ENCODE measurements around the gene P2RY1.
"Not testable (repeated sequence)": the region's sequence is repeated elsewhere in the genome, so short reads cannot be mapped to it uniquely, and the experiment has no call there.

The P2RY1 gene

DNA sequence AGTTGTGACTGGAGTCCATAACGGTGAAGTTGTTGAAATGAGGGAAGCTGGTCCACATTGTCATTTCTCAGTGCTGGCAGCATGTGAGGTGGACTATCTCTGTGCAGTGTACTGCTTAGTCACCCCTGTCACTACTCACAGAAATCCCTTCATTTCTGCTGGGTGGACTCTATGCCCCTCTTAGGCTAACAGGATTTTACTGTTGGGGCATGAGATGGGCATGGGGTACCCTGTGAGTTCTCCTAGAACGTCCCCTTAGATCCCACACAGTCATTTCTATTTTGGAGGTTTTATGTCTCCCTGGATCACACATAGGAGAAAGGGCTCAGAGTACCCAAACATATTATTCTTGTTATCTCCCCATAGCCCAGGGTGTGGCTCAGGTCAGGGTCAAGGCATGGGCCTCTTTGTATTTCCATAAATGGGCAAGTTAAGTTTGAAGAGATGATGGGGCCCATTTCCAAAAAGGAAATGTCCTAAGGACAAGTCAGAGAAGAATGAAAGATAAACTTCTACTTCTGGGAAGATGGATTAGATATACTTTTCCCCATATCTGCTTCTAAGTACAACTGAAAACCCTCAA is 15.2 kb downstream of the P2RY1 start:
- H3K4me1 ChIP-seq: no peaks in the 10 kb centered on the region
- H3K27me3 ChIP-seq: no peaks in the 10 kb centered on the region
- no peak for TF ChIP-seq Cebpa-rat (IDR thresholded peaks at IDR 0.05)
- H3K9ac ChIP-seq: no peak overlapping the region
- H4K20me1 ChIP-seq: no peaks in the 10 kb centered on the region
- H3K4me3 ChIP-seq: no peak overlapping the region
- no peaks in the 10 kb centered on the region for H3K36me3 ChIP-seq
- H3K9me3 ChIP-seq (replicated peaks in 1 of 11): peaks cover 20 to 33% (median 27%) of the 10 kb centered on the region in 11 experiments
- no peak overlapping the region for H3K27ac ChIP-seq
- no peak overlapping the region for H3K4me2 ChIP-seq

DNA sequence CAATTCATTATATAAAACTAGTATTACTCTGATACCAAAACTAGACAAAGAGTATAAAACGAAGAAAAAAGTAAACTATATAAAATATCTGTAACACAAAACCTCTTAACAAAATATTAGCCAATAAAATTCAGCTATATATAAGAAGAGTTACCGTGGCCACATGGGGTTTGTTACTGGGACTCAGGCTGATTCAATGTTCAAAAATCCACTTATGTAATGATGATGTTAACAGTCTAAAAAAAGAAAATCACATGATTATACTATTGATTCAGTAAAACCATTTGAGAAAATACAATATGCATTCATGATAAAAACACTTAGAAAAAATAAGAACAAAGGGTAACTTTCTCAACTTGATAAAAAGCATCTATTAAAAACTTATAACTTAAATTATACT is 18.3 kb downstream of the P2RY1 start:
- Histone ChIP-seq H3K4me3 (no peak overlapping the region), H3K4me2 (no peak overlapping the region), H3K9ac (no peak overlapping the region), H3K4me1 (peaks cover 0 to 14% (median 0%) of the 10 kb centered on the region in 10 experiments; a peak in 6 of 20 replicates), H3K9me3 (replicated peaks in 1 of 11) (peaks cover 0 to 5% (median 1%) of the 10 kb centered on the region in 11 experiments; a peak in 8 of 22 replicates), H3K36me3 (no peaks in the 10 kb centered on the region), H4K20me1 (no peaks in the 10 kb centered on the region), H3K27me3 (no peaks in the 10 kb centered on the region), H3K27ac (no peak overlapping the region)
- no peak for TF ChIP-seq Cebpa-rat (IDR thresholded peaks at IDR 0.05)

DNA sequence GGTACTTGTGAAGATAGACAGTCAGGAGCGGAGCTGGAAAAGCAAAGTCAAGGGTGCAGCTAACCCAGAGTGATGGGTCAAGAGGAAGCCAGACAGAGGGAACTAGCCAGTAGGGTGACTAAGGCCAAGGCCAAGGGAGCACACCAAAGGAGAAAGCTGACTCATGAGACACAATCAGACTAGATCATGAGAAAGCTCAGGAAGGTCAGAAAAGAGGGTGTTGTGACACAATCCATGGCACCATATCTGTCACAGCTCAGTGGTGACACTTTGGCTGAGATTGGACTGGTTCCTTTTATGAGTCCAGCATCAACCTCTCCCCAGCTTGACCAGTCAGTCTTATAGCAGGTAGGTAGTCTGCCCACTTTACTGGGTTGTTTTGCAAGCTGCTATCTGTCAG is 22.2 kb downstream of the P2RY1 start:
- H3K9me3 ChIP-seq (replicated peaks in 1 of 11): no peaks in the 10 kb centered on the region
- H4K20me1 ChIP-seq: no peaks in the 10 kb centered on the region
- TF ChIP-seq Cebpa-rat (IDR thresholded peaks at IDR 0.05): no peak
- H3K9ac ChIP-seq: no peak overlapping the region
- no peak overlapping the region for H3K4me3 ChIP-seq
- H3K27me3 ChIP-seq: no peaks in the 10 kb centered on the region
- H3K4me2 ChIP-seq: peak overlapping the region in 3 of 11 experiments; percentile 10 to 43 (median 27); a peak in 4 of 22 replicates
- peaks cover 0 to 20% (median 0%) of the 10 kb centered on the region in 10 experiments; a peak in 6 of 20 replicates for H3K4me1 ChIP-seq
- no peaks in the 10 kb centered on the region for H3K36me3 ChIP-seq
- H3K27ac ChIP-seq: no peak overlapping the region

DNA sequence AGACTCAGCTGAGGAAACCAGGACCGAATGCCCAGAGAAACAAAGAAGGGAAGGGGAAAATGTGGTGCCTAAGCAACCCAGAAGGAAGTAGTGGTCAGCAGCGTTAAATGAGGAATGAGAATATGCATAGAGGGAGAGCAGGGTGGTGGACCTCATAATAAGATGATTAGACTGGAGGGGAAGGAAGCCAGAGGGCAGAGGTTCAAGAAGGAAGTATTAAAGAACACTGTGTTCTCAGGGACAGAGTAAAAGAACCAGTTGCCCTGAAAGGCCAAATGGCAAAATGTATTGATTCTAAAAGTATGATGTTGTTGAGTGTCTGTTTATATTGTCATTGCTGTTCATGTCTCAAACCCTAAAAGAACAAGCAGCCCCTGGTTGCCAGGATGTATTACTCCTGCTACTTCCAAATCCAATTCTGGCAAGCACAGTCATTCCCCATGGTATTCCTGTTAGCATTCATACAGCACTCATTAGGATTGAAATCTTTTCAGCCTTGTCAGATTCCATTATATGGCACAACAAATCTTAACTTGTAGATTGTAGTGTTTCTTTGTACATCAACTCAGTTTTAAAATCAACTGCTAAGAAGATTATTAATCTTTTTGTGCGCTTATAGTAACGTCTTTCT is 23.4 kb downstream of the P2RY1 start:
- Histone ChIP-seq H3K4me2 (peak overlapping the region in 2 of 11 experiments; percentile 28 to 45; a peak in 2 of 22 replicates), H3K27ac (no peak overlapping the region), H3K9me3 (replicated peaks in 1 of 11) (no peaks in the 10 kb centered on the region), H3K36me3 (no peaks in the 10 kb centered on the region), H3K27me3 (no peaks in the 10 kb centered on the region), H3K4me3 (no peak overlapping the region), H3K4me1 (peaks cover 0 to 20% (median 0%) of the 10 kb centered on the region in 10 experiments; a peak in 6 of 20 replicates), H4K20me1 (no peaks in the 10 kb centered on the region), H3K9ac (no peak overlapping the region)
- no peak for TF ChIP-seq Cebpa-rat (IDR thresholded peaks at IDR 0.05)

DNA sequence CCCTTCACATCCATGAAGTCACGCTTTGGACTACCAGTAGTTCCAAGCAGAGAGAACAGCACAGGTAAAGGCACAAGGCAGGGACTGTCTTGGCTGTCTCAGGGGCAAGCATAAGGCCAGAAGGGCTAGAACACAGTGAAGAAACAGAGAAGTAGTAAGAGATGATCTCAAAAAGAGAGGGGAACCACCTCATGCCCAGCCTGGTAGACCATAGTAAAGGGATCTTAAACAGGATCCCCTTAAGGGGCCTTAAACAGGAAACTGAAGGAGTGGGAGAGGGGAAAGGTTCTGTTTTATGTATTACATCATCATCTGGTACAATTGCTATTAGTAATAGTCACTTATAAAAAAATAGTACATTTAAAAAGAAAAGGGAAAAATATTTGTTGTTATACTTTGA is 25.8 kb downstream of the P2RY1 start:
- no peak overlapping the region for H3K9ac ChIP-seq
- H3K4me2 ChIP-seq: no peak overlapping the region
- no peaks in the 10 kb centered on the region for H4K20me1 ChIP-seq
- no peaks in the 10 kb centered on the region for H3K36me3 ChIP-seq
- H3K27me3 ChIP-seq: no peaks in the 10 kb centered on the region
- TF ChIP-seq Cebpa-rat (IDR thresholded peaks at IDR 0.05): no peak
- peaks cover 0 to 20% (median 0%) of the 10 kb centered on the region in 10 experiments; a peak in 6 of 20 replicates for H3K4me1 ChIP-seq
- H3K9me3 ChIP-seq (replicated peaks in 1 of 11): no peaks in the 10 kb centered on the region
- no peak overlapping the region for H3K4me3 ChIP-seq
- no peak overlapping the region for H3K27ac ChIP-seq

DNA sequence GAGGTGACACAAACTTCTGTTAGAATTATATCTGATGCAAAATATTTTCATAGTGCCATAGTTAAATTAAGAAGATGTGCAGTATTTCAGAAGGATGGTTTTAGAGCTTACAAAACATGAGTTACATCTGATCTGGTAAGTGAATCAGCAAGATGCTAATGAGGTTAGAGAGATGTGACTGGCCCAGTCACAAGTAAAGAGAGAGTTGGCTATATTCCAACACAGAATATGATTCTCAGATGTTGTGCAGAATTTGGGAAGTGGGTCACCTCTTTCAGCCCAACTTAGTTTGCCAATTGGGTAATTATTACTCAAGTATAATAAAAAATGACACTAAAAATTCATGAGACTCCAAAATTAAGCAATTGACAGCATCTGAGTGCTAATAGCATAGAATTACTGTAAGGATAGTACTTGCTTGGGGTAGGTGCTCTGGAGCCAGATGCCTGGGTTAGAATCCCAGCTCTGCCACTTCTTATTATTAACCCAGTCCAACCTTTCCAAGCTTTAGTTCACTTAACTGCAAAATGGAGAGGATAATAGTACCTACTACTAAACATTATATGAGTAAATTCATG is 30.8 kb downstream of the P2RY1 start:
- H3K27me3 ChIP-seq: no peaks in the 10 kb centered on the region
- H3K9ac ChIP-seq: no peak overlapping the region
- no peaks in the 10 kb centered on the region for H4K20me1 ChIP-seq
- no peak overlapping the region for H3K4me2 ChIP-seq
- H3K4me1 ChIP-seq: peaks cover 0 to 13% (median 0%) of the 10 kb centered on the region in 10 experiments; a peak in 4 of 20 replicates
- no peak overlapping the region for H3K4me3 ChIP-seq
- no peaks in the 10 kb centered on the region for H3K36me3 ChIP-seq
- TF ChIP-seq Cebpa-rat (IDR thresholded peaks at IDR 0.05): no peak
- no peaks in the 10 kb centered on the region for H3K9me3 ChIP-seq (replicated peaks in 1 of 11)
- no peak overlapping the region for H3K27ac ChIP-seq

DNA sequence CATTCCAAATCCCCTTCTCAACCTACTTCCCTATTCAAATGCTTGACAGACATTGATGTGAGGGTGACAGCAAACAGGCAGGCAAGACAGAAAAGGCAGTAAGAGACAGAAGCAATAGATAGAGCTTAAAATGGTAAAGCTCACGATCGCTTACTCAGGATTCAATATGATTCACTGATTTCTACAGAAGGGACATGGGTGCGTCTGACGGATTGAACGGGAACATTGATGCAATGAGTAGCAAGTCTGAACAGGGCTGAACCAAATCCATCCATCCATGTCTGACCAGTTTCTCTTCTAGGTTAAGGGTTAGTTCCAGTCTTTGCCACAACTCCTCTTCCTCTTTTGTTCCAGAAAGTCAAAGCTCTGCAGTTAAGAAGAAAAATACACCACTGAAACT is 35.1 kb downstream of the P2RY1 start:
- H3K4me3 ChIP-seq: no peak overlapping the region
- H3K4me2 ChIP-seq: peak overlapping the region in 2 of 11 experiments; percentile 4 to 18; a peak in 2 of 22 replicates
- peaks cover 0 to 17% (median 0%) of the 10 kb centered on the region in 10 experiments; a peak in 4 of 20 replicates for H3K4me1 ChIP-seq
- H3K9me3 ChIP-seq (replicated peaks in 1 of 11): peaks cover 0 to 16% (median 4%) of the 10 kb centered on the region in 11 experiments; a peak in 9 of 22 replicates
- H3K9ac ChIP-seq: no peak overlapping the region
- no peaks in the 10 kb centered on the region for H4K20me1 ChIP-seq
- H3K27ac ChIP-seq: peak overlapping the region in 1 of 11 experiments; percentile 7; a peak in 1 of 22 replicates
- H3K36me3 ChIP-seq: no peaks in the 10 kb centered on the region
- no peaks in the 10 kb centered on the region for H3K27me3 ChIP-seq
- TF ChIP-seq Cebpa-rat (IDR thresholded peaks at IDR 0.05): no peak

DNA sequence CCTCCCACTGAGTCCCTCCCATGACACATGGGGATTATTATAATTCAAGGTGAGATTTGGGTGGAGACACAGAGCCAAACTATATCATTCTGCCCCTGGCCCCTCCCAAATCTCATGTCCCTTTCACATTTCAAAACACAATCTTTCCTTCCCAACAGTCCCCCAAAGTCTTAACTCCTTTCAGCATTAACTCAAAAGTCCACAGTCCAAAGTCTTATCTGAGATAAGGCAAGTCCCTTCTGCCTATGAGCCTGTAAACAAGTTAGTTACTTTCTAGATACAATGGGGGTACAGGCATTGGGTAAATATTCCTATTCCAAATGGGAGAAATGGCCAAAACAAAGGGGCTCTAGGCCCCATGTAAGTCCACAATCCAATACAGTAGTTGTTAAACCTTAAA is 38.4 kb downstream of the P2RY1 start:
- not testable (repeated sequence) for H4K20me1 ChIP-seq, H3K36me3 ChIP-seq, H3K27ac ChIP-seq, H3K4me3 ChIP-seq, H3K9ac ChIP-seq, H3K27me3 ChIP-seq, H3K4me2 ChIP-seq
- H3K9me3 ChIP-seq (replicated peaks in 1 of 11): peaks cover 0 to 17% (median 4%) of the 10 kb centered on the region in 11 experiments; a peak in 9 of 22 replicates
- peaks cover 0 to 17% (median 0%) of the 10 kb centered on the region in 10 experiments; a peak in 4 of 20 replicates for H3K4me1 ChIP-seq

DNA sequence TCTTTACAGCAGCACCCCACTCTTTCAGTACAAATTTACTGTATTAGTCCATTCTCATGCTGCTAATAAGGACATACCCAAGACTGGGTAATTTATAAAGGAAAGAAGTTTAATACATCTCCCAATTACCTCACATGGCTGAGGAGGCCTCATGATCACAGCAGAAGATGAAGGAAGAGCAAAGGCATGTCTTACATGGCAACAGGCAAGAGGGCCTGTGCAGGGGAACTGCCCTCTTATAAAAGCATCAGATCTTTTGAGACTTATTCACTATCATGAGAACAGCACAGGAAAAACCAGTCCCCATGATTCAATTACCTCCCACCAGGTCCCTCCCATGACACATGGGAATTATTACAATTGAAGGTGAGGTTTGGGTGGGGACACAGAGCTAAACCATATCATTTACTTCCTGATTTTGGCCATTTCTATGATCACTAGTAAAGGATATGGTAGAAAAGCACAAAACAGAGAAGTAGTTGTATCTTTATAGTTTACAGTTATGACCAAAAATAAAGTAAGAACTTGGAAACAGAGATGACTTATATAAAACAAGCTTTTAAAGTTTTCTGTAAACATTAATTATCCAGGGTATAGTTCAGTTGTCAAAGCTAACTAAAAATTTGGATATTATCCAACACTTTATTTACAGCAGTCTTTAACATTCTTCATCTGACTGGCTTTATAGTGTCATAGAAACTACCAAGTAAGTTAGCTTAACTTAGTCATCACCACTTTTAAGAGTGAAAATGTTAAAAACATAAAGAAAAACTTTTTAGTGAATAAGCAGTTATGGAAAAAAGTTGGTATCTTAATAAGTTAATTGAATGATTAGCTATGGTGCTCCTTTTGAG is 40.2 kb downstream of the P2RY1 start:
- no peak overlapping the region for H3K9ac ChIP-seq
- H3K9me3 ChIP-seq (replicated peaks in 1 of 11): peaks cover 0 to 17% (median 4%) of the 10 kb centered on the region in 11 experiments; a peak in 9 of 22 replicates
- H3K4me3 ChIP-seq: no peak overlapping the region
- no peak overlapping the region for H3K27ac ChIP-seq
- H3K4me1 ChIP-seq: peaks cover 0 to 11% (median 0%) of the 10 kb centered on the region in 10 experiments; a peak in 4 of 20 replicates
- TF ChIP-seq Cebpa-rat (IDR thresholded peaks at IDR 0.05): no peak
- no peaks in the 10 kb centered on the region for H4K20me1 ChIP-seq
- no peak overlapping the region for H3K4me2 ChIP-seq
- H3K27me3 ChIP-seq: no peaks in the 10 kb centered on the region
- no peaks in the 10 kb centered on the region for H3K36me3 ChIP-seq
